HG03558 (cell line): Measurements from ENCODE around the gene RFC4.
"Not testable (repeated sequence)": the region's sequence is repeated elsewhere in the genome, so short reads cannot be mapped to it uniquely, and the experiment has no call there.

Experiments
- ATAC-seq: cut with Tn5 transposase; IDR thresholded peaks from one replicate; pipeline ENCODE4 v1.9.1; 2021; ENCODE audit warnings: moderate number of reproducible peaks; ENCODE audit not compliant: unreplicated experiment; ENCODE audit errors: extremely low read depth

Gene RFC4

GRCh38 chr3:186825294-186825821 is 19.1 kb upstream of the RFC4 start:
- no peak for ATAC-seq

- no peak for ATAC-seq
Measured at GRCh38 chr3:186824430-186825139, 18.3 kb upstream of the RFC4 start.

- no peak for ATAC-seq
Measured at GRCh38 chr3:186823386-186823785, 17.1 kb upstream of the RFC4 start.

- ATAC-seq, result not testable (repeated sequence)
Measured at GRCh38 chr3:186822388-186822759, 16.1 kb upstream of the RFC4 start.

- no peak for ATAC-seq
Measured at GRCh38 chr3:186821429-186822387, 15.4 kb upstream of the RFC4 start.

- ATAC-seq, result no peak
Measured at GRCh38 chr3:186818956-186819355, 12.7 kb upstream of the RFC4 start.

GRCh38 chr3:186818516-186818915 is 12.2 kb upstream of the RFC4 start:
- no peak for ATAC-seq

GRCh38 chr3:186815435-186815834 is 9.2 kb upstream of the RFC4 start:
- ATAC-seq, result no peak

GRCh38 chr3:186814100-186814499 is 7.8 kb upstream of the RFC4 start:
- no peak for ATAC-seq

- not testable (repeated sequence) for ATAC-seq
Measured at GRCh38 chr3:186811313-186811712, 5.0 kb upstream of the RFC4 start.

- ATAC-seq, result no peak
Measured at GRCh38 chr3:186810336-186810996, 4.2 kb upstream of the RFC4 start.

GRCh38 chr3:186807231-186807630 is 949 bp upstream of the RFC4 start:
- ATAC-seq, result no peak

GRCh38 chr3:186803447-186803846 is 2.8 kb downstream of the RFC4 start:
- ATAC-seq, result not testable (repeated sequence)

- ATAC-seq, result no peak
Measured at GRCh38 chr3:186802701-186803100, 3.6 kb downstream of the RFC4 start.

- ATAC-seq, result no peak
Measured at GRCh38 chr3:186800285-186800684, 6.0 kb downstream of the RFC4 start.

- ATAC-seq, result no peak
Measured at GRCh38 chr3:186798239-186798874, 7.9 kb downstream of the RFC4 start.

GRCh38 chr3:186790261-186790981 is 15.9 kb downstream of the RFC4 start:
- ATAC-seq, result no peak

GRCh38 chr3:186789554-186790260 is 16.6 kb downstream of the RFC4 start:
- no peak for ATAC-seq
